HG02943 (cell line): ENCODE data around the gene TPM4.
A peak's percentile ranks its signal among the peaks of the same experiment; 100 is the strongest.
"Not testable (repeated sequence)": the region's sequence is repeated elsewhere in the genome, so short reads cannot be mapped to it uniquely, and the experiment has no call there.

Experiments used
- ATAC-seq: cut with Tn5 transposase; IDR thresholded peaks from one replicate; pipeline ENCODE4 v1.9.1; 2021; ENCODE audit warnings: mild to moderate bottlenecking, low read depth, moderate library complexity; ENCODE audit not compliant: unreplicated experiment

The TPM4 gene

GRCh38 chr19:16076154-16076957, at the start of gene TPM4:
Gene TPM4 (plus strand): TSS chr19:16076495. CDS start chr19:16076566, 71 bp downstream.
- ATAC-seq = peak; percentile 43

GRCh38 chr19:16026756-16027155, 49.5 kb upstream of the TPM4 start:
- no peak for ATAC-seq

- ATAC-seq = no peak
These were observed 48.8 kb upstream of the TPM4 start for GRCh38 chr19:16027528-16027927.

- not testable (repeated sequence) for ATAC-seq
These were observed 46.1 kb upstream of the TPM4 start for GRCh38 chr19:16030155-16030554.

GRCh38 chr19:16030964-16031871, 45.1 kb upstream of the TPM4 start:
- no peak for ATAC-seq

GRCh38 chr19:16031872-16032200, 44.5 kb upstream of the TPM4 start:
- ATAC-seq = no peak

- ATAC-seq = no peak
These were observed 43.7 kb upstream of the TPM4 start for GRCh38 chr19:16032509-16033135.

- ATAC-seq = no peak
These were observed 43.2 kb upstream of the TPM4 start for GRCh38 chr19:16033136-16033530.

GRCh38 chr19:16033721-16034120, 42.6 kb upstream of the TPM4 start:
- ATAC-seq = no peak

GRCh38 chr19:16034180-16034579, 42.1 kb upstream of the TPM4 start:
- no peak for ATAC-seq

- ATAC-seq = no peak
These were observed 41.2 kb upstream of the TPM4 start for GRCh38 chr19:16034958-16035560.

- no peak for ATAC-seq
These were observed 40.5 kb upstream of the TPM4 start for GRCh38 chr19:16035601-16036297.

GRCh38 chr19:16036397-16036925, 39.8 kb upstream of the TPM4 start:
- ATAC-seq = no peak

- no peak for ATAC-seq
These were observed 39.4 kb upstream of the TPM4 start for GRCh38 chr19:16036941-16037340.

- no peak for ATAC-seq
These were observed 38.7 kb upstream of the TPM4 start for GRCh38 chr19:16037424-16038195.

GRCh38 chr19:16038196-16038695, 38.0 kb upstream of the TPM4 start:
- ATAC-seq = no peak

GRCh38 chr19:16039081-16039480, 37.2 kb upstream of the TPM4 start:
- no peak for ATAC-seq

GRCh38 chr19:16039545-16039944, 36.8 kb upstream of the TPM4 start:
- ATAC-seq = no peak

GRCh38 chr19:16040642-16041041, 35.7 kb upstream of the TPM4 start:
- no peak for ATAC-seq
